ENCODE results near the gene TSPAN18.

GRCh38 chr11:44950031-44950624, 223.4 kb downstream of the TSPAN18 start:
- TF ChIP-seq POLR2A (IDR thresholded peaks at IDR 0.05) (no peak), CTCF (IDR thresholded peaks at IDR 0.05) (no peak), POLR2AphosphoS5 (IDR thresholded peaks at IDR 0.05) (no peak), EP300 (IDR thresholded peaks at IDR 0.05) (no peak)
